HEK293 (cell line): ENCODE data around the gene MRO.

ENCODE experiments used
- CTCF ChIA-PET: fragments of 350-600 bp; formaldehyde crosslinking; extraction: SDS; loops from one replicate; lab custom pipeline; 2021; ENCODE audit warnings: antibody characterized with exemption; lab: Yijun Ruan, JAX
- POLR2A ChIA-PET: fragments of 300-600 bp; formaldehyde crosslinking; extraction: SDS; loops from one replicate; lab custom pipeline; 2020; ENCODE audit warnings: antibody characterized with exemption, inconsistent platforms; lab: Yijun Ruan, JAX
- H3K27ac ChIP-seq: fragments of 200-500 bp; sonication (Bioruptor generic); 2 replicates; pipeline ENCODE4 v1.5.1; 2014; ENCODE audit warnings: low read depth, low read length, control low read depth, inconsistent platforms; ENCODE audit errors: extremely low read depth
- H3K36me3 ChIP-seq, 2 experiments: fragments of 200-500 bp in 1 of 2; sonication (Bioruptor generic) in 1 of 2; 1 replicate in 1 of 2; 2 replicates in 1 of 2; pipeline ENCODE4 v1.5.1; 2014 to 2017; ENCODE audit warnings: inconsistent platforms in 2 of 2, low read length in 2 of 2; ENCODE audit not compliant: control insufficient read depth in 2 of 2, insufficient read depth in 1 of 2
- H3K4me1 ChIP-seq: fragments of 200-500 bp; sonication (Bioruptor generic); 2 replicates; pipeline ENCODE4 v1.5.1; 2014; ENCODE audit warnings: mild to moderate bottlenecking, low read length, inconsistent platforms; ENCODE audit not compliant: control insufficient read depth, insufficient read depth
- H3K4me3 ChIP-seq: 2 replicates; pipeline ENCODE4 v1.5.1; 2011; ENCODE audit warnings: low read depth, mild to moderate bottlenecking, control low read depth, low read length, moderate library complexity
- H3K9me3 ChIP-seq: fragments of 200-500 bp; sonication (Bioruptor generic); 2 replicates; pipeline ENCODE4 v1.5.1; 2014; ENCODE audit warnings: low read depth, low read length, inconsistent platforms; ENCODE audit not compliant: control insufficient read depth, insufficient read depth
- AEBP2 ChIP-seq: fragments of 450-650 bp; formaldehyde crosslinking; IDR thresholded peaks from 2 replicates; pipeline ENCODE4 v1.5.1; 2016; ENCODE audit warnings: missing biosample characterization, missing genetic modification characterization, borderline replicate concordance
- EGR2 ChIP-seq: fragments of 450-650 bp; formaldehyde crosslinking; IDR thresholded peaks from 2 replicates; pipeline ENCODE4 v1.5.1; 2016; ENCODE audit warnings: low read depth, missing biosample characterization, missing genetic modification characterization
- GFI1B ChIP-seq: fragments of 450-650 bp; formaldehyde crosslinking; IDR thresholded peaks from 2 replicates; pipeline ENCODE4 v1.5.1; 2016; ENCODE audit warnings: missing biosample characterization, missing genetic modification characterization
- KLF1 ChIP-seq: fragments of 450-650 bp; formaldehyde crosslinking; IDR thresholded peaks from 2 replicates; pipeline ENCODE4 v1.5.1; 2016; ENCODE audit warnings: missing biosample characterization, missing genetic modification characterization
- SP3 ChIP-seq: fragments of 450-650 bp; formaldehyde crosslinking; IDR thresholded peaks from 2 replicates; pipeline ENCODE4 v1.5.1; 2016; ENCODE audit warnings: missing biosample characterization, missing genetic modification characterization
- TCF7L2 ChIP-seq: IDR thresholded peaks from 2 replicates; pipeline ENCODE4 v1.6.1; 2011; ENCODE audit warnings: low read depth, mild to moderate bottlenecking, inconsistent platforms, low read length, moderate library complexity, borderline replicate concordance
- YY1 ChIP-seq: fragments of 450-650 bp; formaldehyde crosslinking; IDR thresholded peaks from 2 replicates; pipeline ENCODE4 v1.5.1; 2018; ENCODE audit warnings: missing biosample characterization, missing genetic modification characterization
- ZBTB21 ChIP-seq: fragments of 450-650 bp; formaldehyde crosslinking; IDR thresholded peaks from 2 replicates; pipeline ENCODE4 v1.5.1; 2017; ENCODE audit warnings: missing biosample characterization, missing genetic modification characterization
- ZBTB26 ChIP-seq: fragments of 450-650 bp; formaldehyde crosslinking; optimal IDR thresholded peaks from 2 replicates; pipeline ENCODE3; 2016; ENCODE audit warnings: missing biosample characterization, mild to moderate bottlenecking, missing genetic modification characterization
- ZFP3 ChIP-seq: fragments of 450-650 bp; formaldehyde crosslinking; IDR thresholded peaks from 2 replicates; pipeline ENCODE4 v1.5.1; 2016; ENCODE audit warnings: low read depth, missing biosample characterization, missing genetic modification characterization
- ZFP69B ChIP-seq: fragments of 450-650 bp; formaldehyde crosslinking; IDR thresholded peaks from 2 replicates; pipeline ENCODE4 v1.5.1; 2016; ENCODE audit warnings: missing biosample characterization, missing genetic modification characterization
- ZNF146 ChIP-seq: fragments of 450-650 bp; formaldehyde crosslinking; IDR thresholded peaks from 2 replicates; pipeline ENCODE4 v1.5.1; 2016; ENCODE audit warnings: missing biosample characterization, missing genetic modification characterization
- ZNF155 ChIP-seq: fragments of 450-650 bp; formaldehyde crosslinking; IDR thresholded peaks from 2 replicates; pipeline ENCODE4 v1.5.1; 2016; ENCODE audit warnings: missing biosample characterization, missing genetic modification characterization
- ZNF169 ChIP-seq: fragments of 450-650 bp; formaldehyde crosslinking; IDR thresholded peaks from 2 replicates; pipeline ENCODE4 v1.5.1; 2016; ENCODE audit warnings: missing biosample characterization, missing genetic modification characterization
- ZNF214 ChIP-seq: fragments of 450-650 bp; formaldehyde crosslinking; IDR thresholded peaks from 2 replicates; pipeline ENCODE4 v1.5.1; 2017; ENCODE audit warnings: missing biosample characterization, mild to moderate bottlenecking, missing genetic modification characterization, borderline replicate concordance
- ZNF239 ChIP-seq: fragments of 450-650 bp; formaldehyde crosslinking; IDR thresholded peaks from 2 replicates; pipeline ENCODE4 v1.5.1; 2016; ENCODE audit warnings: missing biosample characterization, missing genetic modification characterization
- ZNF266 ChIP-seq: fragments of 450-650 bp; formaldehyde crosslinking; IDR thresholded peaks from 2 replicates; pipeline ENCODE4 v1.5.1; 2016; ENCODE audit warnings: missing biosample characterization, missing genetic modification characterization, low read depth
- ZNF274 ChIP-seq, 2 experiments: fragments of 200-500 bp in 1 of 2; fragments of 450-650 bp in 1 of 2; sonication (Bioruptor generic) in 1 of 2; formaldehyde crosslinking in 1 of 2; IDR thresholded peaks; 2 replicates each; pipeline versions ENCODE4 v1.5.1 to v1.6.1; 2014 to 2016; ENCODE audit warnings: borderline replicate concordance in 1 of 2, inconsistent platforms in 1 of 2, low read length in 1 of 2, missing biosample characterization in 1 of 2, missing genetic modification characterization in 1 of 2
- ZNF37A ChIP-seq: fragments of 450-650 bp; IDR thresholded peaks from 2 replicates; pipeline ENCODE4 v1.5.1; 2018; ENCODE audit warnings: missing biosample characterization, missing genetic modification characterization
- ZNF521 ChIP-seq: fragments of 450-650 bp; formaldehyde crosslinking; IDR thresholded peaks from 2 replicates; pipeline ENCODE4 v1.5.1; 2017; ENCODE audit warnings: missing biosample characterization, mild to moderate bottlenecking, missing genetic modification characterization
- ZNF555 ChIP-seq: fragments of 450-650 bp; formaldehyde crosslinking; conservative IDR thresholded peaks from 2 replicates; pipeline ENCODE4 v1.5.1; 2017; ENCODE audit warnings: missing biosample characterization, mild to moderate bottlenecking, missing genetic modification characterization, inconsistent platforms
- ZNF580 ChIP-seq: fragments of 450-650 bp; formaldehyde crosslinking; IDR thresholded peaks from 2 replicates; pipeline ENCODE4 v1.5.1; 2016; ENCODE audit warnings: missing biosample characterization, missing genetic modification characterization
- ZNF837 ChIP-seq: fragments of 450-650 bp; formaldehyde crosslinking; IDR thresholded peaks from 2 replicates; pipeline ENCODE4 v1.5.1; 2016; ENCODE audit warnings: missing biosample characterization, missing genetic modification characterization
- ZNF843 ChIP-seq: fragments of 450-650 bp; formaldehyde crosslinking; IDR thresholded peaks from 2 replicates; pipeline ENCODE4 v1.5.1; 2016; ENCODE audit warnings: missing biosample characterization, missing genetic modification characterization
- ZSCAN4 ChIP-seq: fragments of 450-650 bp; formaldehyde crosslinking; IDR thresholded peaks from 2 replicates; pipeline ENCODE4 v1.5.1; 2017; ENCODE audit warnings: missing biosample characterization, missing genetic modification characterization
- ZSCAN5A ChIP-seq: fragments of 450-650 bp; formaldehyde crosslinking; IDR thresholded peaks from 2 replicates; pipeline ENCODE4 v1.5.1; 2016; ENCODE audit warnings: missing biosample characterization, missing genetic modification characterization

Gene MRO

GRCh38 chr18:50847192-50847591, 27.4 kb upstream of the MRO start:
- Histone ChIP-seq H3K27ac (no peak overlapping the region), H3K4me1 (peaks cover 2% of the 10 kb centered on the region; the same call in 1 of the 2 replicates), H3K9me3 (no peaks in the 10 kb centered on the region), H3K4me3 (no peak overlapping the region), H3K36me3 (no peaks in the 10 kb centered on the region)
- POLR2A ChIA-PET: interaction anchor here (0.7 kb wide), 1 partner anchor 210 kb away, joined by 4 read pairs; no protein-coding TSS in a partner anchor
- CTCF ChIA-PET: interaction anchor here (1.9 kb wide), 1 partner anchor 27 kb away, joined by 9 read pairs; no protein-coding TSS in a partner anchor
- TF ChIP-seq ZNF37A (no peak), ZNF274 (IDR thresholded peaks at IDR 0.05; ENCODE audit: low read length) (no peak), ZNF274 (tag by site-specific recombination; IDR thresholded peaks at IDR 0.05; ENCODE audit: borderline replicate concordance) (no peak), ZNF837 (tag by site-specific recombination) (no peak), ZNF555 (tag by site-specific recombination) (no peak), ZNF214 (tag by site-specific recombination) (no peak), ZSCAN4 (tag by site-specific recombination) (no peak), ZNF521 (tag by site-specific recombination) (no peak), ZBTB21 (no peak)

- H3K27ac ChIP-seq: no peak overlapping the region
- POLR2A ChIA-PET: no interaction called here
Measured at GRCh38 chr18:50844960-50845359, 25.1 kb upstream of the MRO start.

GRCh38 chr18:50844554-50844953, 24.7 kb upstream of the MRO start:
- Histone ChIP-seq H3K4me3 (no peak overlapping the region), H3K27ac (no peak overlapping the region), H3K4me1 (peaks cover 3% of the 10 kb centered on the region; the same call in 1 of the 2 replicates), H3K36me3 (no peaks in the 10 kb centered on the region), H3K9me3 (no peaks in the 10 kb centered on the region)
- ChIA-PET POLR2A (no interaction called here), CTCF (no interaction called here)
- no peak for TF ChIP-seq ZNF521 (tag by site-specific recombination)
- no peak for TF ChIP-seq ZFP69B (tag by site-specific recombination)
- TF ChIP-seq ZFP3 (tag by site-specific recombination): no peak
- TF ChIP-seq ZNF843 (tag by site-specific recombination): no peak
- TF ChIP-seq ZNF146: no peak
- TF ChIP-seq GFI1B (tag by site-specific recombination): no peak
- TF ChIP-seq ZBTB26: no peak
- no peak for TF ChIP-seq TCF7L2

More at GRCh38 chr18:50844960-50845359, 25.1 kb upstream of the MRO start:
- H3K4me3 ChIP-seq: no peak overlapping the region
- no peaks in the 10 kb centered on the region for H3K9me3 ChIP-seq
- H3K4me1 ChIP-seq: peaks cover 3% of the 10 kb centered on the region; the same call in 1 of the 2 replicates
- H3K36me3 ChIP-seq: no peaks in the 10 kb centered on the region
- TF ChIP-seq EGR2 (no peak), ZSCAN5A (no peak), ZNF580 (no peak), ZNF266 (tag by site-specific recombination) (no peak), ZNF37A (no peak), KLF1 (tag by site-specific recombination) (no peak), YY1 (no peak), SP3 (no peak), ZNF169 (tag by site-specific recombination) (no peak), ZNF239 (tag by site-specific recombination) (no peak), AEBP2 (tag by site-specific recombination) (no peak), ZNF155 (tag by site-specific recombination) (no peak)
- CTCF ChIA-PET: no interaction called here
